GM13976 (cell line): ENCODE measurements around the gene TBC1D16.
"Not testable (repeated sequence)": the region's sequence is repeated elsewhere in the genome, so short reads cannot be mapped to it uniquely, and the experiment has no call there.

Experiments
- DNase-seq: peaks from one replicate; pipeline ENCODE4 v3.0.0; 2012; ENCODE audit warnings: low spot score
- CTCF ChIP-seq: IDR thresholded peaks from 2 replicates; pipeline ENCODE4 v1.5.1; 2012; ENCODE audit warnings: borderline replicate concordance, mild to moderate bottlenecking; ENCODE audit not compliant: insufficient read depth; ENCODE audit errors: extremely low read depth, missing control alignments, control extremely low read depth
- in situ Hi-C: fragments of 300-500 bp; cut with MboI; formaldehyde crosslinking; loops from one replicate; pipeline ENCODE4 v1.12.0; 2022; ENCODE audit warnings: low sequenced_read_pairs, mixed read lengths, inconsistent platforms; ENCODE audit not compliant: unreplicated experiment

Gene TBC1D16

DNA sequence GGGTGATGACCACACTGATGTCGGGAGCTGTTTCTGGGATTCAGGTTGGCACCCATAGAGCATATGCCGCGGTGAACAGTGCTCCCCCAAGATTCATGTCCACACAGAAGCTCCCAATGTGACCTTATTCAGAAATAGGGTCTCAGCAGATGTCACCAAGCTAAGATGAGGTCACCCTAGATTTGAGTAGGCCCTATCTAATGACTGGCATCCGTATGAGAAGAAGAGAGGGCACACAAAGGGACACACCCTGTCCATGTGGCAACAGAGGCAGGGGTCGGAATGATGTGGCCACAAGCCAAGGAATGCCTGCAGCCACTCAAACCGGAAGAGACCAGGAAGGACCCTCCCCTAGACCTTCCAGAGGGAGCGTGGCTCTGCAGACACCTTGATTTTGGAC is 35.5 kb downstream of the TBC1D16 start:
- no peak for DNase-seq
- no peak for TF ChIP-seq CTCF
- in situ Hi-C loops = no loop called here

- no peak for DNase-seq
- in situ Hi-C loops = no loop called here
- TF ChIP-seq CTCF = no peak
Measured at GRCh38 chr17:79997011-79997660, 38.5 kb downstream of the TBC1D16 start.

DNA sequence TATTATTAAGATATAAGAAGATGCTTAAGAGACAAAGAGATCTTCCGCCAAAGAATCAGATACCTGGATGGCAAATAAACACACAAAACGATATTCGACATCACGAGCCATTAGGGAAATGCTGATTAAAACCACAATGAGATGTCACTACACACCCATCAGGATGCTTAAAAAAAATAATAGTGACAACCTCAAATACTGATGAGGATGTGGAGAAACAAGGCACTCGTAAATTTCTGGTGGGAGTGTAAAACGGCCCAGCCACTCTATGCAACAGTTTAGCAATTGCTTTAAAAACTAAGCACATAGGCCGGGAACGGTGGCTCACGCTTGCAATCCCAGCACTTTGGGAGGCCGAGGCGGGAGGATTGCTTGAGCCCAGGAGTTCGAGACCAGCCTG is 39.4 kb downstream of the TBC1D16 start:
- in situ Hi-C loops = no loop called here
- DNase-seq = no peak
- TF ChIP-seq CTCF = no peak

- in situ Hi-C loops = no loop called here
- no peak for TF ChIP-seq CTCF
- no peak for DNase-seq
Measured at GRCh38 chr17:79995696-79996095, 40.0 kb downstream of the TBC1D16 start.

DNA sequence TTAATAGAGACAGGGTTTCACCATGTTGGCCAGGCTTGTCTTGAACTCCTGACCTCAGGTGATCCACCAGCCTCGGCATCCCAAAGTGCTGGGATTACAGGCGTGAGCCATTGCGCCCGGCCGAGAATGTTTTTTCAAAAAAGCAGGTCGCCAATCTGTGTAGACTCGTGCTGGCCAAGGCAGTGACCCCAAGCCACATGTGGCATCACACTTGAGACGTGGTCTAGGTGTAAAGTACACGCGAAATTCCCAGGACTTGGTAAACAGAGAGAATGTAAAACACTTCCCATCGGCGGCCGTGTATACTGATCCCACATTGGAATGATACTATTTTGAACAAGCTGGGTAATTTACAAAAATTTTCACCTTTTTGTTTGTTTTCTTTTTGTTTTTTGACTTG is 41.1 kb downstream of the TBC1D16 start:
- in situ Hi-C loops = no loop called here
- DNase-seq = no peak
- TF ChIP-seq CTCF = no peak

GRCh38 chr17:79994228-79994569 is 41.5 kb downstream of the TBC1D16 start:
- in situ Hi-C loops, DNase-seq: not testable (repeated sequence)

- no peak for TF ChIP-seq CTCF
- in situ Hi-C loops = no loop called here
- DNase-seq = no peak
Measured at GRCh38 chr17:79993390-79994227, 42.1 kb downstream of the TBC1D16 start.
